Lung (tissue), 12 donors: ENCODE data around the gene GRAMD1A. TPM values are rescaled to one million over a fixed set of nuclear protein-coding genes. Genes with fewer than 3 reads are reported as not detected.

ENCODE experiments used
- ATAC-seq: fragments of 200-7000 bp; cut with Tn5 transposase; one replicate; pipeline ENCODE4 v1.9.1; 2020; ENCODE audit warnings: moderate number of reproducible peaks; ENCODE audit not compliant: insufficient read depth, low FRiP score
- DNase-seq, 3 donors: peaks; one replicate each; pipeline ENCODE4 v3.0.0-alpha.2; 2013 to 2017
- H3K27ac ChIP-seq, 2 donors: one replicate each; pipeline ENCODE4 v1.5.1; 2013; ENCODE audit warnings: mild to moderate bottlenecking in 2 of 2, moderate library complexity in 2 of 2, control low read depth in 1 of 2, inconsistent platforms in 1 of 2, low read depth in 1 of 2, low read length in 1 of 2
- H3K27me3 ChIP-seq, 3 donors: one replicate each; pipeline ENCODE4 v1.5.1; 2013; ENCODE audit warnings: low read length in 2 of 3; ENCODE audit not compliant: control insufficient read depth in 3 of 3, insufficient read depth in 3 of 3
- H3K36me3 ChIP-seq, 4 donors: one replicate each; pipeline ENCODE4 v1.5.1; 2013; ENCODE audit warnings: low read length in 4 of 4, mild to moderate bottlenecking in 1 of 4, moderate library complexity in 1 of 4; ENCODE audit not compliant: control insufficient read depth in 4 of 4, insufficient read depth in 4 of 4
- H3K4me1 ChIP-seq, 5 donors: one replicate each; pipeline ENCODE4 v1.5.1; 2013; ENCODE audit warnings: low read length in 5 of 5, mild to moderate bottlenecking in 2 of 5, moderate library complexity in 1 of 5; ENCODE audit not compliant: control insufficient read depth in 5 of 5, insufficient read depth in 5 of 5
- H3K4me3 ChIP-seq: one replicate; pipeline ENCODE4 v1.5.1; 2013; ENCODE audit warnings: mild to moderate bottlenecking, control low read depth, moderate library complexity
- H3K9ac ChIP-seq, 2 donors: one replicate each; pipeline ENCODE4 v1.5.1; 2013; ENCODE audit warnings: low read length in 2 of 2, control low read depth in 1 of 2; ENCODE audit not compliant: insufficient read depth in 1 of 2
- H3K9me3 ChIP-seq, 4 donors: one replicate each; pipeline ENCODE4 v1.5.1; 2013; ENCODE audit warnings: low read length in 3 of 4, mild to moderate bottlenecking in 1 of 4, moderate library complexity in 1 of 4; ENCODE audit not compliant: control insufficient read depth in 4 of 4, insufficient read depth in 3 of 4
- WGBS, 2 donors: extraction: QIAGEN DNeasy Blood & Tissue Kit; methylation state at CpG; one replicate each; pipeline ENCODE4 v1.1.7; 2013; 5-methylcytosine and 5-hydroxymethylcytosine counted together
- polyA plus RNA-seq, 2 donors: library from polyadenylated mRNA; stranded (reverse); fragments of 200-250 nt; gene quantifications; one replicate each; pipeline ENCODE4 v1.2.1, GENCODE V29; 2013
- total RNA-seq, 2 donors: library from RNA; depleted of rRNA in 1 of 2; stranded (reverse); fragments of >200 nt in 1 of 2; gene quantifications; one replicate each; pipeline ENCODE4 v1.2.1, GENCODE V29; 2014 to 2021
- TF ChIP-seq, protein P1 (sequence below): IDR thresholded peaks from 2 replicates; pipeline ENCODE4 v1.5.1; 2012; ENCODE audit warnings: mild to moderate bottlenecking; ENCODE audit errors: control extremely low read depth, extremely low read depth
- donor health status: control.
- donor health status: control.
- donor health status: Bipolar disorder and iron deficiency.
- donor health status: healthy.
- donor health status: DM: yes; HTN: yes; CAD: no.

Gene GRAMD1A
- total and polyA plus RNA-seq, 4 donors = 92.2 to 217 (median 133) TPM

DNA sequence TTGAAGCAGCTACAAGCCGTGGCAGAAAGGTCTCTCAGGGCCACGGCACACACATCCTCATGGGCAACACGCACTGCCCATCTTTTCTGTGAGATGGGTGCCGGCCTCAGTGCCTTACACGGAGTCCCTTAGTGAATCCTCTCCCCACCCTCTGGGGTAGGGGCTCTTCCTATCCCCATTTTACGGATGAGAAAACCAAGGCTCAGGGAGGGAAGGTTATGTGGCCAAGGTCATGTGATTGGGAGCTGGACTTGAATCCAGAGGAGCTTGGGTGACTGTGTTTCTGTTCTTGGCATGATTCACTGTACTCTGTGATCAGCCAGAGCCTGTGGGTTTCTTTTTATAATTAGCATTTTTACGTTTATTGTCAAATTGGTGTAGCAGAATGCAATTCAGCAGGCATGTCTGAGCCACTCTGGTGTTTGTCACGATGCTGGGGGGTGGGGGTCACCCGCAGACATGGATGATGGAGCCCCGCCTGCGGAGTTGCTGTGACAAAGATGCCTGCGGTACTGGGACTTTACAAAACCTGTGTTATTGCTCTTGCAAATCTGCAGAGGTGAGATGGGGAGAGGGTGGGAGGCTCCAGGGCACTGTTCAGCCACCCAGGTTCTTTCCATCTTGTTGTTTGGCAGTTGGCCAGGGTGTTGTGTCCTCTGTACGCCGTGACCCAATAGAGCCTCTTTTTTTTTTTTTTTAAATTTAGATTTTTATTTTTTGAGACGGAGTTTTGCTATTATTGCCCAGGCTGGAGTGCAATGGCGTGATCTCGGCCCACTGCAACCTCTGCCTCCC, 34.7 kb downstream of the GRAMD1A start:
- H3K36me3 ChIP-seq = no peaks in the 10 kb centered on the region
- WGBS, 2 donors = 89 to 90% methylated on average over 17 of the region's 17 CpGs
- ATAC-seq (no peak), DNase-seq (no peak)
- no peak overlapping the region for H3K4me3 ChIP-seq
- H3K27ac ChIP-seq = no peak overlapping the region
- H3K9ac ChIP-seq = no peak overlapping the region
- H3K27me3 ChIP-seq = peaks cover 0 to 26% (median 14%) of the 10 kb centered on the region in 3 donors
- TF ChIP-seq, protein P1, sequence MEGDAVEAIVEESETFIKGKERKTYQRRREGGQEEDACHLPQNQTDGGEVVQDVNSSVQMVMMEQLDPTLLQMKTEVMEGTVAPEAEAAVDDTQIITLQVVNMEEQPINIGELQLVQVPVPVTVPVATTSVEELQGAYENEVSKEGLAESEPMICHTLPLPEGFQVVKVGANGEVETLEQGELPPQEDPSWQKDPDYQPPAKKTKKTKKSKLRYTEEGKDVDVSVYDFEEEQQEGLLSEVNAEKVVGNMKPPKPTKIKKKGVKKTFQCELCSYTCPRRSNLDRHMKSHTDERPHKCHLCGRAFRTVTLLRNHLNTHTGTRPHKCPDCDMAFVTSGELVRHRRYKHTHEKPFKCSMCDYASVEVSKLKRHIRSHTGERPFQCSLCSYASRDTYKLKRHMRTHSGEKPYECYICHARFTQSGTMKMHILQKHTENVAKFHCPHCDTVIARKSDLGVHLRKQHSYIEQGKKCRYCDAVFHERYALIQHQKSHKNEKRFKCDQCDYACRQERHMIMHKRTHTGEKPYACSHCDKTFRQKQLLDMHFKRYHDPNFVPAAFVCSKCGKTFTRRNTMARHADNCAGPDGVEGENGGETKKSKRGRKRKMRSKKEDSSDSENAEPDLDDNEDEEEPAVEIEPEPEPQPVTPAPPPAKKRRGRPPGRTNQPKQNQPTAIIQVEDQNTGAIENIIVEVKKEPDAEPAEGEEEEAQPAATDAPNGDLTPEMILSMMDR = no peak
- no peaks in the 10 kb centered on the region for H3K9me3 ChIP-seq
- H3K4me1 ChIP-seq = peaks cover 0 to 16% (median 3%) of the 10 kb centered on the region in 5 donors

- no peak overlapping the region for H3K9ac ChIP-seq
- H3K27ac ChIP-seq = peak overlapping the region in 1 of 2 donors; percentile 3
- H3K4me1 ChIP-seq = peaks cover 6 to 31% (median 18%) of the 10 kb centered on the region in 5 donors
- no peaks in the 10 kb centered on the region for H3K9me3 ChIP-seq
- ATAC-seq = no peak
- H3K27me3 ChIP-seq = peaks cover 0 to 5% (median 0%) of the 10 kb centered on the region in 3 donors
- DNase-seq = peak in 1 of 3 donors; percentile 35
- TF ChIP-seq, protein P1 = no peak
- no peak overlapping the region for H3K4me3 ChIP-seq
- no peaks in the 10 kb centered on the region for H3K36me3 ChIP-seq
- WGBS, 2 donors = 39 to 42% methylated on average over 13 of the region's 13 CpGs
Measured at GRCh38 chr19:35037716-35038622, 37.8 kb downstream of the GRAMD1A start.

GRCh38 chr19:35038623-35039512, 38.7 kb downstream of the GRAMD1A start:
- TF ChIP-seq, protein P1 = no peak
- DNase-seq (peak in 1 of 3 donors; percentile 25), ATAC-seq (no peak)
- H3K4me1 ChIP-seq = peaks cover 6 to 31% (median 18%) of the 10 kb centered on the region in 5 donors
- no peaks in the 10 kb centered on the region for H3K9me3 ChIP-seq
- H3K4me3 ChIP-seq = no peak overlapping the region
- WGBS, 2 donors = 34 to 53% methylated on average over 17 of the region's 17 CpGs
- H3K27ac ChIP-seq = peak overlapping the region in 1 of 2 donors; percentile 75
- H3K36me3 ChIP-seq = no peaks in the 10 kb centered on the region
- no peak overlapping the region for H3K9ac ChIP-seq
- no peaks in the 10 kb centered on the region for H3K27me3 ChIP-seq
